Mesenchymal stem cell (in vitro differentiated cells and primary cell): ENCODE results near the gene AIF1.

Experiments
- DNase-seq: peaks from one replicate; pipeline ENCODE4 v3.0.0-alpha.2; 2013
- H2AFZ ChIP-seq: one replicate; pipeline ENCODE4 v1.6.1; 2013; ENCODE audit warnings: low read depth, mild to moderate bottlenecking, control low read depth, inconsistent platforms, low read length, moderate library complexity
- H2AK5ac ChIP-seq: 2 replicates; pipeline ENCODE4 v1.6.1; 2013; ENCODE audit warnings: low read length, moderate library complexity, mild to moderate bottlenecking, inconsistent platforms; ENCODE audit not compliant: severe bottlenecking
- H2BK120ac ChIP-seq: one replicate; pipeline ENCODE4 v1.6.1; 2013; ENCODE audit warnings: low read depth, mild to moderate bottlenecking, inconsistent platforms, low read length, moderate library complexity
- H2BK12ac ChIP-seq, 2 experiments: one replicate each; pipeline ENCODE4 v1.6.1; 2013; ENCODE audit warnings: inconsistent platforms in 2 of 2, low read length in 2 of 2, mild to moderate bottlenecking in 2 of 2, moderate library complexity in 2 of 2, control low read depth in 1 of 2
- H2BK15ac ChIP-seq: one replicate; pipeline ENCODE4 v1.6.1; 2013; ENCODE audit warnings: mild to moderate bottlenecking, low read depth, inconsistent platforms; ENCODE audit not compliant: poor library complexity, severe bottlenecking
- H2BK5ac ChIP-seq: 2 replicates; pipeline ENCODE4 v1.6.1; 2013; ENCODE audit warnings: low read depth, mild to moderate bottlenecking, low read length, control low read depth, inconsistent platforms; ENCODE audit not compliant: poor library complexity, severe bottlenecking
- H3K14ac ChIP-seq, 2 experiments: one replicate each; pipeline ENCODE4 v1.6.1; 2013; ENCODE audit warnings: inconsistent platforms in 2 of 2, low read length in 2 of 2, control low read depth in 1 of 2, mild to moderate bottlenecking in 1 of 2, moderate library complexity in 1 of 2
- H3K18ac ChIP-seq, 2 experiments: one replicate each; pipeline ENCODE4 v1.6.1; 2013; ENCODE audit warnings: inconsistent platforms in 2 of 2, low read length in 2 of 2, control low read depth in 1 of 2, low read depth in 1 of 2, mild to moderate bottlenecking in 1 of 2
- H3K23ac ChIP-seq, 2 experiments: one replicate each; pipeline ENCODE4 v1.6.1; 2013; ENCODE audit warnings: inconsistent platforms in 2 of 2, low read length in 2 of 2, mild to moderate bottlenecking in 2 of 2, moderate library complexity in 2 of 2, control low read depth in 1 of 2
- H3K27ac ChIP-seq: 2 replicates; pipeline ENCODE4 v1.5.1; 2013; ENCODE audit warnings: mild to moderate bottlenecking, moderate library complexity, low read length, control low read depth, inconsistent platforms; ENCODE audit not compliant: poor library complexity, severe bottlenecking
- H3K27me3 ChIP-seq, 2 experiments: 2 replicates each; pipeline versions ENCODE4 v1.6.1 to v1.7.0; 2013; ENCODE audit warnings: low read length in 2 of 2, mild to moderate bottlenecking in 2 of 2, moderate library complexity in 2 of 2, control low read depth in 1 of 2, inconsistent platforms in 1 of 2; ENCODE audit not compliant: control insufficient read depth in 1 of 2, insufficient read depth in 1 of 2
- H3K36me3 ChIP-seq, 2 experiments: 2 replicates each; pipeline versions ENCODE4 v1.6.1 to v1.7.0; 2013; ENCODE audit warnings: low read length in 2 of 2, control low read depth in 1 of 2, inconsistent platforms in 1 of 2, low read depth in 1 of 2, mild to moderate bottlenecking in 1 of 2; ENCODE audit not compliant: insufficient read depth in 2 of 2, control insufficient read depth in 1 of 2
- H3K4ac ChIP-seq, 2 experiments: one replicate each; pipeline ENCODE4 v1.6.1; 2013; ENCODE audit warnings: inconsistent platforms in 2 of 2, low read length in 2 of 2, mild to moderate bottlenecking in 2 of 2, moderate library complexity in 2 of 2, control low read depth in 1 of 2, low read depth in 1 of 2
- H3K4me1 ChIP-seq: 2 replicates; pipeline ENCODE4 v1.6.1; 2013; ENCODE audit warnings: low read depth, low read length, control low read depth; ENCODE audit not compliant: control insufficient read depth, insufficient read depth
- H3K4me2 ChIP-seq: 2 replicates; pipeline ENCODE4 v1.6.1; 2013; ENCODE audit warnings: low read length, mild to moderate bottlenecking, inconsistent platforms; ENCODE audit not compliant: poor library complexity, severe bottlenecking
- H3K4me3 ChIP-seq, 2 experiments: 2 replicates each; pipeline versions ENCODE4 v1.5.1 to v1.7.0; 2013; ENCODE audit warnings: low read length in 2 of 2, mild to moderate bottlenecking in 2 of 2, control low read depth in 1 of 2, low read depth in 1 of 2; ENCODE audit not compliant: insufficient read depth in 1 of 2
- H3K79me1 ChIP-seq: replicated peaks from 2 replicates; pipeline ENCODE4 v1.6.1; 2013; ENCODE audit warnings: mild to moderate bottlenecking, control low read depth, low read length, inconsistent platforms; ENCODE audit not compliant: poor library complexity, severe bottlenecking
- H3K9ac ChIP-seq: 2 replicates; pipeline ENCODE4 v1.7.0; 2013; ENCODE audit warnings: mild to moderate bottlenecking, low read length, moderate library complexity
- H3K9me3 ChIP-seq: 2 replicates; pipeline ENCODE4 v1.7.0; 2013; ENCODE audit warnings: mild to moderate bottlenecking, low read length; ENCODE audit not compliant: control insufficient read depth
- H4K8ac ChIP-seq: one replicate; pipeline ENCODE4 v1.6.1; 2013; ENCODE audit warnings: inconsistent platforms, mild to moderate bottlenecking, low read length, moderate library complexity
- H4K91ac ChIP-seq: one replicate; pipeline ENCODE4 v1.6.1; 2013; ENCODE audit warnings: mild to moderate bottlenecking, low read length, inconsistent platforms
- WGBS: methylation state at CpG from one replicate; pipeline ENCODE4 v1.1.7; 2013; ENCODE audit warnings: mixed read lengths; 5-methylcytosine and 5-hydroxymethylcytosine counted together

Gene AIF1

DNA sequence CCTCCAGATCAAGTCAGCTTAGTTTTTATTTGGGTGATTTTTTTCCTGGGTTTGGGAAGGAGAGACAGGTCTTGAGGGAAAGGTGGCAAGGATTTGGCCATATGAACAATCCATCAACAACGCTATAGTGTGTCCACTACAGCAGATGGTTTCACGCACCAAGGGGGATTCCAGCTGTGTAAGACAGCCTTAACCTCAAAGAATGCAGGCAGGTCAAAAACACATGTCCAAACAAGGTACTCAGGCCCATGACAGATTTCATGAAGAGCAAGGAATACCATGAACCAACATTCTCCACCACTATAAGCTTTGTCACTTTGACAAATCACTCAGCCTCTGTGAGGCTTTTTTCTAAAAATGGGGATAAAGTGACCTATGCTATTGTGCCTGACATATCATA lies 2.0 kb downstream of the AIF1 start:
- WGBS, result 82% methylated on average over 2 of the region's 2 CpGs
- Histone ChIP-seq H3K23ac (no peak overlapping the region), H3K14ac (no peak overlapping the region), H3K36me3 (no peaks in the 10 kb centered on the region), H3K27ac (no peak overlapping the region), H3K4me2 (no peak overlapping the region), H3K79me1 (no peaks in the 10 kb centered on the region), H2BK15ac (no peak overlapping the region), H3K4ac (no peak overlapping the region), H2AFZ (no peak overlapping the region), H3K18ac (no peak overlapping the region), H3K9ac (no peak overlapping the region), H4K91ac (no peak overlapping the region), H2AK5ac (no peak overlapping the region), H2BK5ac (no peak overlapping the region), H4K8ac (no peak overlapping the region), H3K9me3 (no peaks in the 10 kb centered on the region), H3K4me1 (no peaks in the 10 kb centered on the region), H2BK12ac (no peak overlapping the region), H3K27me3 (peaks cover 3% of the 10 kb centered on the region in 2 experiments), H3K4me3 (no peak overlapping the region), H2BK120ac (no peak overlapping the region)
- DNase-seq, result peak; percentile 28

- peaks cover 10% of the 10 kb centered on the region for H3K4me1 ChIP-seq
- H3K23ac ChIP-seq, result no peak overlapping the region
- H2AK5ac ChIP-seq, result no peak overlapping the region
- H3K4ac ChIP-seq, result peak overlapping the region in 1 of 2 experiments; percentile 88
- H3K36me3 ChIP-seq, result peaks cover 22 to 24% of the 10 kb centered on the region in 2 experiments
- H2BK120ac ChIP-seq, result no peak overlapping the region
- peak overlapping the region in 1 of 2 experiments; percentile 97 for H3K14ac ChIP-seq
- peak overlapping the region; percentile 71 for H4K8ac ChIP-seq
- peak overlapping the region; percentile 61 for H2AFZ ChIP-seq
- peak overlapping the region; percentile 96 for H2BK15ac ChIP-seq
- peak overlapping the region; percentile 36 for H4K91ac ChIP-seq
- peak overlapping the region; percentile 86 for H3K4me2 ChIP-seq
- H3K9ac ChIP-seq, result peak overlapping the region; percentile 95
- H3K79me1 ChIP-seq, result peaks cover 5% of the 10 kb centered on the region
- H3K4me3 ChIP-seq, result peak overlapping the region; percentile 61 to 83
- peaks cover 0 to 3% of the 10 kb centered on the region in 2 experiments for H3K27me3 ChIP-seq
- H2BK12ac ChIP-seq, result peak overlapping the region in 1 of 2 experiments; percentile 83
- DNase-seq, result peak; percentile 100
- under 1% methylated on average over 44 of the region's 50 CpGs for WGBS
- peak overlapping the region; percentile 98 for H3K27ac ChIP-seq
- peak overlapping the region; percentile 89 for H2BK5ac ChIP-seq
- no peaks in the 10 kb centered on the region for H3K9me3 ChIP-seq
- H3K18ac ChIP-seq, result peak overlapping the region; percentile 88 to 96
Observed at GRCh38 chr6:31619805-31620585, 5.0 kb downstream of the AIF1 start.

- H3K4me1 ChIP-seq, result peaks cover 10% of the 10 kb centered on the region
- peak within 1 kb of the TSS; percentile 99 for H3K18ac ChIP-seq
- peaks cover 0 to 3% of the 10 kb centered on the region in 2 experiments for H3K27me3 ChIP-seq
- peak within 1 kb of the TSS; percentile 98 for H2AK5ac ChIP-seq
- H3K4ac ChIP-seq, result peak within 1 kb of the TSS; percentile 99
- H4K8ac ChIP-seq, result peak within 1 kb of the TSS; percentile 96
- H3K27ac ChIP-seq, result peak within 1 kb of the TSS; percentile 98
- H2BK12ac ChIP-seq, result peak within 1 kb of the TSS; percentile 66 to 83
- under 1% methylated on average over 39 of the region's 67 CpGs for WGBS
- peaks cover 29 to 31% of the 10 kb centered on the region in 2 experiments for H3K36me3 ChIP-seq
- H2BK5ac ChIP-seq, result peak within 1 kb of the TSS; percentile 91
- H3K14ac ChIP-seq, result peak within 1 kb of the TSS; percentile 86 to 97
- no peaks in the 10 kb centered on the region for H3K9me3 ChIP-seq
- H3K23ac ChIP-seq, result peak within 1 kb of the TSS; percentile 79 to 93
- peak within 1 kb of the TSS; percentile 86 for H3K4me2 ChIP-seq
- H3K4me3 ChIP-seq, result peak within 1 kb of the TSS; percentile 92 to 93
- peak within 1 kb of the TSS; percentile 95 for H3K9ac ChIP-seq
- peak within 1 kb of the TSS; percentile 97 for H2BK15ac ChIP-seq
- DNase-seq, result no peak
- H2AFZ ChIP-seq, result peak within 1 kb of the TSS; percentile 61
- peak within 1 kb of the TSS; percentile 98 for H4K91ac ChIP-seq
- peaks cover 7% of the 10 kb centered on the region for H3K79me1 ChIP-seq
- peak within 1 kb of the TSS; percentile 98 for H2BK120ac ChIP-seq
Observed at GRCh38 chr6:31620586-31621319, 5.7 kb downstream of the AIF1 start, which contains the start of gene PRRC2A. Gene PRRC2A, plus strand, starts transcription at chr6:31620715. Its CDS starts 2,075 bp downstream, at chr6:31622790.
